GM19372 (cell line): Measurements from ENCODE around the gene THRAP3.

Source experiments
- ATAC-seq: cut with Tn5 transposase; IDR thresholded peaks from one replicate; pipeline ENCODE4 v1.9.1; 2021; ENCODE audit warnings: mild to moderate bottlenecking, low read depth, moderate library complexity; ENCODE audit not compliant: unreplicated experiment

THRAP3 gene

GRCh38 chr1:36350659-36351226 is 126.5 kb downstream of the THRAP3 start:
- no peak for ATAC-seq

- no peak for ATAC-seq
Measured at GRCh38 chr1:36351227-36351977, 127.2 kb downstream of the THRAP3 start.

- no peak for ATAC-seq
Measured at GRCh38 chr1:36352125-36352909, 128.1 kb downstream of the THRAP3 start.

- no peak for ATAC-seq
Measured at GRCh38 chr1:36352910-36353878, 129.0 kb downstream of the THRAP3 start.

GRCh38 chr1:36354486-36354885 is 130.2 kb downstream of the THRAP3 start:
- no peak for ATAC-seq
